GM12878 (cell line): ENCODE results near the gene CCDC57. TPM values are rescaled to one million over a fixed set of nuclear protein-coding genes. Genes with fewer than 3 reads are reported as not detected.

Experiments
- ATAC-seq: fragments of 200-7000 bp; cut with Tn5 transposase; 3 replicates; pipeline ENCODE4 v1.9.1; 2020; ENCODE audit warnings: mild to moderate bottlenecking, moderate library complexity
- BruUV-seq: library from RNA; stranded (reverse); fragments of 400-500 nt; replicated peaks from 2 replicates; lab custom pipeline; 2021; lab: Mats Ljungman, UMichigan
- CTCF ChIA-PET: fragments of 300-600 bp; sonication (Branson Sonifier 250); formaldehyde crosslinking; extraction: SDS; loops from one replicate; lab custom pipeline; 2021; ENCODE audit warnings: inconsistent platforms; lab: Yijun Ruan, JAX
- POLR2A ChIA-PET: fragments of 350-600 bp; formaldehyde crosslinking; extraction: SDS; loops from one replicate; lab custom pipeline; 2021; ENCODE audit warnings: inconsistent platforms; lab: Charles Lee
- RAD21 ChIA-PET: fragments of 300-600 bp; sonication (Branson Sonifier 250); formaldehyde crosslinking; loops from one replicate; lab custom pipeline; 2023; ENCODE audit warnings: antibody characterized with exemption; ENCODE audit not compliant: unreplicated experiment; lab: Charles Lee
- SMC1A ChIA-PET: fragments of 300-600 bp; sonication (Branson Sonifier 250); formaldehyde crosslinking; loops from one replicate; lab custom pipeline; 2023; ENCODE audit not compliant: unreplicated experiment, uncharacterized antibody; lab: Charles Lee
- DNase-seq: peaks from one replicate; pipeline ENCODE4 v3.0.0-alpha.2; 2011; ENCODE audit warnings: low read depth, low spot score
- FAIRE-seq: peaks from 3 replicates; lab custom pipeline; 2011; peaks lifted over from hg19 to GRCh38; lab: Jason Lieb, UNC
- H2AFZ ChIP-seq: 2 replicates; pipeline ENCODE4 v1.6.0; 2011; ENCODE audit warnings: low read depth, low read length, control low read depth; ENCODE audit not compliant: control insufficient read depth
- H3K27ac ChIP-seq: 2 replicates; pipeline ENCODE4 v1.5.1; 2011; ENCODE audit warnings: control low read depth; ENCODE audit not compliant: control insufficient read depth, insufficient read depth
- H3K27me3 ChIP-seq, 2 experiments: replicated peaks in 1 of 2; 2 replicates each; pipeline versions ENCODE4 v1.6.0 to v1.6.1; 2011; ENCODE audit warnings: low read length in 1 of 2; ENCODE audit not compliant: control insufficient read depth in 2 of 2, insufficient read depth in 2 of 2
- H3K36me3 ChIP-seq, 2 experiments: 2 replicates each; pipeline ENCODE4 v1.5.1; 2011; ENCODE audit warnings: low read length in 1 of 2; ENCODE audit not compliant: control insufficient read depth in 2 of 2, insufficient read depth in 2 of 2
- H3K4me1 ChIP-seq: 2 replicates; pipeline ENCODE4 v1.6.1; 2011; ENCODE audit warnings: mild to moderate bottlenecking, low read length, moderate library complexity, mixed read lengths; ENCODE audit not compliant: control insufficient read depth, insufficient read depth
- H3K4me2 ChIP-seq: 2 replicates; pipeline ENCODE4 v1.6.0; 2011; ENCODE audit warnings: control low read depth; ENCODE audit not compliant: control insufficient read depth, insufficient read depth
- H3K4me3 ChIP-seq: fragments of 200-600 bp; sonication (generic); 2 replicates; pipeline ENCODE4 v1.5.1; 2016
- H3K79me2 ChIP-seq: 2 replicates; pipeline ENCODE4 v1.6.0; 2011; ENCODE audit warnings: low read length; ENCODE audit not compliant: control insufficient read depth, insufficient read depth
- H3K9ac ChIP-seq: 2 replicates; pipeline ENCODE4 v1.8.0; 2011; ENCODE audit warnings: low read length, control low read depth, mixed read lengths; ENCODE audit not compliant: control insufficient read depth, insufficient read depth
- H3K9me3 ChIP-seq: replicated peaks from 3 replicates; pipeline ENCODE4 v1.5.1; 2011; ENCODE audit warnings: mild to moderate bottlenecking, low read length; ENCODE audit not compliant: control insufficient read depth, insufficient read depth
- H4K20me1 ChIP-seq: 2 replicates; pipeline ENCODE4 v1.6.0; 2011; ENCODE audit not compliant: control insufficient read depth, insufficient read depth
- BCL11A ChIP-seq: IDR thresholded peaks from 2 replicates; pipeline ENCODE4 v1.6.1; 2011; ENCODE audit warnings: low read depth, low read length
- EGR1 ChIP-seq, 2 experiments: IDR thresholded peaks; 1 replicate in 1 of 2; 2 replicates in 1 of 2; pipeline ENCODE4 v1.6.1; 2011 to 2012; ENCODE audit warnings: low read depth in 2 of 2, low read length in 2 of 2, borderline replicate concordance in 1 of 2, mild to moderate bottlenecking in 1 of 2, moderate library complexity in 1 of 2
- ELK1 ChIP-seq: IDR thresholded peaks from 2 replicates; pipeline ENCODE4 v1.6.1; 2012; ENCODE audit warnings: low read depth, low read length, improper control_type of control experiment
- KAT2A ChIP-seq: conservative IDR thresholded peaks from 2 replicates; pipeline ENCODE4 v1.6.1; 2011; ENCODE audit warnings: low read depth, low read length; ENCODE audit not compliant: control insufficient read depth
- KLF5 ChIP-seq: fragments of 450-650 bp; IDR thresholded peaks from 2 replicates; pipeline ENCODE4 v1.6.1; 2014; ENCODE audit warnings: mild to moderate bottlenecking; ENCODE audit not compliant: partially characterized antibody
- MXI1 ChIP-seq: fragments of 150-350 bp; IDR thresholded peaks from 2 replicates; pipeline ENCODE4 v1.6.1; 2011; ENCODE audit warnings: low read depth, mild to moderate bottlenecking, inconsistent platforms, low read length, improper control_type of control experiment
- NFYB ChIP-seq: IDR thresholded peaks from 2 replicates; pipeline ENCODE4 v1.6.1; 2011; ENCODE audit warnings: low read depth, mild to moderate bottlenecking, low read length, improper control_type of control experiment, moderate library complexity; ENCODE audit not compliant: insufficient read depth
- PAX5 ChIP-seq: IDR thresholded peaks from 2 replicates; pipeline ENCODE4 v1.6.1; 2011; ENCODE audit warnings: low read depth, low read length, borderline replicate concordance
- PAX8 ChIP-seq: fragments of 450-650 bp; IDR thresholded peaks from 2 replicates; pipeline ENCODE4 v1.6.1; 2017; ENCODE audit warnings: mild to moderate bottlenecking, moderate library complexity
- POLR2A ChIP-seq: IDR thresholded peaks from 2 replicates; pipeline ENCODE4 v1.6.1; 2011; ENCODE audit warnings: low read depth, mild to moderate bottlenecking, low read length
- RELA ChIP-seq: fragments of 450-650 bp; IDR thresholded peaks from 2 replicates; pipeline ENCODE4 v1.8.0; 2014; ENCODE audit warnings: borderline replicate concordance; ENCODE audit not compliant: partially characterized antibody
- RFX5 ChIP-seq: IDR thresholded peaks from 2 replicates; pipeline ENCODE4 v1.6.1; 2011; ENCODE audit warnings: low read depth, low read length, improper control_type of control experiment
- SREBF1 ChIP-seq: IDR thresholded peaks from 2 replicates; pipeline ENCODE4 v1.6.1; 2012; ENCODE audit warnings: mild to moderate bottlenecking, low read length
- SREBF2 ChIP-seq: IDR thresholded peaks from 2 replicates; pipeline ENCODE4 v1.6.1; 2012; ENCODE audit warnings: mild to moderate bottlenecking, low read length
- STAT3 ChIP-seq: IDR thresholded peaks from 2 replicates; pipeline ENCODE4 v1.6.1; 2011; ENCODE audit warnings: low read depth, low read length, improper control_type of control experiment
- TAF1 ChIP-seq: IDR thresholded peaks from 2 replicates; pipeline ENCODE4 v1.6.1; 2011; ENCODE audit warnings: mild to moderate bottlenecking, low read depth, low read length, borderline replicate concordance
- TCF7 ChIP-seq: IDR thresholded peaks from 2 replicates; pipeline ENCODE4 v1.6.1; 2014; ENCODE audit warnings: antibody characterized with exemption, borderline replicate concordance
- WRNIP1 ChIP-seq: IDR thresholded peaks from 2 replicates; pipeline ENCODE4 v1.6.1; 2011; ENCODE audit warnings: low read depth, low read length, improper control_type of control experiment, borderline replicate concordance
- ZNF622 ChIP-seq: fragments of 450-650 bp; IDR thresholded peaks from 2 replicates; pipeline ENCODE4 v1.6.1; 2017; ENCODE audit warnings: mild to moderate bottlenecking, inconsistent platforms
- WGBS: methylation state at CpG from one replicate; pipeline ENCODE4 v1.1.6; 2016; ENCODE audit warnings: low lambda C conversion rate; ENCODE audit not compliant: insufficient replicate concordance, insufficient coverage; ENCODE audit errors: missing lambda C conversion rate; 5-methylcytosine and 5-hydroxymethylcytosine counted together
- in situ Hi-C: fragments of 300-500 bp; cut with MboI; formaldehyde crosslinking; loops from 9 replicates; pipeline ENCODE4 v1.14.3; 2018; ENCODE audit warnings: mixed read lengths
- intact Hi-C: fragments of 100-400 bp; cut with micrococcal nuclease; formaldehyde crosslinking; loops from one replicate; pipeline ENCODE4 v1.14.2; 2022; ENCODE audit not compliant: unreplicated experiment
- polyA plus RNA-seq, 11 experiments: library from polyadenylated mRNA; depleted of rRNA in 4 of 11; unstranded in 6 of 11; stranded (reverse) in 5 of 11; fragments of >200 nt; fragmentation: Nextera tagmentation in 4 of 11; fragmentation: Illumina TruSeq in 1 of 11; extraction: Ambion mirVana in 4 of 11; extraction: Trizol in 1 of 11; gene quantifications; 1 replicate in 1 of 11; 2 replicates in 10 of 11; pipeline versions ENCODE4 v1.2.1 to v1.2.3, GENCODE V29; 2011 to 2016; ENCODE audit warnings: inconsistent platforms in 2 of 11, missing spikeins in 2 of 11, low read depth in 1 of 11
- total RNA-seq, 4 experiments: library from RNA; depleted of rRNA in 3 of 4; stranded (reverse); fragments of >200 nt in 3 of 4; fragmentation: Illumina TruSeq in 1 of 4; extraction: Trizol in 1 of 4; gene quantifications; 2 replicates each; pipeline versions ENCODE4 v1.2.1 to v1.2.3, GENCODE V29; 2013 to 2021
- TF ChIP-seq, protein P1 (sequence below): fragments of 450-650 bp; IDR thresholded peaks from 2 replicates; pipeline ENCODE4 v1.6.1; 2017; ENCODE audit warnings: borderline replicate concordance

Gene CCDC57
- total and polyA plus RNA-seq, 10 of the 15 experiments (the other 5 are each of a cell fraction or from before 2014, with no cell fraction given), result 5.4 to 123 (median 45.8) TPM

DNA sequence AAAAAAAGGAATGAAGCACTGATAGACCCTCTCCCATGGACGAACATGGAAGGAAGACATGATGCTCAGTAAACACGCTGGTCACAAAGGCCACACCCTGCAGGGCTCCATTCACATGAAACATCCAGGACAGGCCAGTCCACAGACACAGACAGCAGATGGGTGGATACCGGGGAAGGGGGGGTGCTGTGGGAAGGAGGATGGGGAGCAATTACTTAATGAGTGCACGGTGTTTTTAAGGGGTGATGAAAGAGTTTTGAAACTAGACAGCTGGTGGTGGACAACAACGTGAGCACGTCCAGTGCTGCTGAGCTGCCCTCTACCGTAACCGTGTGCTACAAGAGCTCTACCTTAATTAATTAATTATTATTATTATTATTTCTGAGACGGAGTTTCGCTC, 10.2 kb upstream of the CCDC57 start (continued):
- TF ChIP-seq ZNF622 (no peak), WRNIP1 (no peak), EGR1 (IDR thresholded peaks at IDR 0.05; ENCODE audit: borderline replicate concordance in 1 of 2, low read depth in 2 of 2, low read length in 2 of 2) (no peak)

GRCh38 chr17:82221341-82221902, 8.8 kb upstream of the CCDC57 start:
- WGBS, result 43% methylated on average over 10 of the region's 10 CpGs
- H3K36me3 ChIP-seq, result no peaks in the 10 kb centered on the region
- TF ChIP-seq TAF1, result no peak
- no peak for TF ChIP-seq RELA
- TF ChIP-seq SREBF2, result no peak
- no peak for TF ChIP-seq STAT3
- no peak for TF ChIP-seq RFX5
- no peak for TF ChIP-seq BCL11A
- TF ChIP-seq, protein P1, sequence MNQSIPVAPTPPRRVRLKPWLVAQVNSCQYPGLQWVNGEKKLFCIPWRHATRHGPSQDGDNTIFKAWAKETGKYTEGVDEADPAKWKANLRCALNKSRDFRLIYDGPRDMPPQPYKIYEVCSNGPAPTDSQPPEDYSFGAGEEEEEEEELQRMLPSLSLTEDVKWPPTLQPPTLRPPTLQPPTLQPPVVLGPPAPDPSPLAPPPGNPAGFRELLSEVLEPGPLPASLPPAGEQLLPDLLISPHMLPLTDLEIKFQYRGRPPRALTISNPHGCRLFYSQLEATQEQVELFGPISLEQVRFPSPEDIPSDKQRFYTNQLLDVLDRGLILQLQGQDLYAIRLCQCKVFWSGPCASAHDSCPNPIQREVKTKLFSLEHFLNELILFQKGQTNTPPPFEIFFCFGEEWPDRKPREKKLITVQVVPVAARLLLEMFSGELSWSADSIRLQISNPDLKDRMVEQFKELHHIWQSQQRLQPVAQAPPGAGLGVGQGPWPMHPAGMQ, result no peak
- TF ChIP-seq NFYB, result no peak
- no peak for TF ChIP-seq PAX5
- no peak for TF ChIP-seq TCF7
- TF ChIP-seq KAT2A, result no peak
- TF ChIP-seq KLF5, result no peak
- no peak for TF ChIP-seq ELK1
- no peak for TF ChIP-seq MXI1
- TF ChIP-seq PAX8, result no peak
- TF ChIP-seq POLR2A, result no peak
- no peak for TF ChIP-seq SREBF1
- no peak overlapping the region for H3K4me3 ChIP-seq
- ATAC-seq (no peak), DNase-seq (no peak), FAIRE-seq (no peak)
- SMC1A ChIA-PET, result no interaction called here
- no TSS peak for BruUV-seq
- no peak overlapping the region for H3K4me2 ChIP-seq
- no peak overlapping the region for H2AFZ ChIP-seq
- no peaks in the 10 kb centered on the region; the same call in 2 of the 3 replicates for H3K9me3 ChIP-seq
- no peaks in the 10 kb centered on the region; a peak in 1 of 4 replicates for H3K27me3 ChIP-seq
- no peak overlapping the region for H3K27ac ChIP-seq
- RAD21 ChIA-PET, result no interaction called here
- POLR2A ChIA-PET, result interaction anchor here (0.6 to 1.9 kb wide), 3 partner anchors 20 to 257 kb away, joined by 3 to 5 read pairs (median 3); no protein-coding TSS in a partner anchor
- H3K4me1 ChIP-seq, result peaks cover 11% of the 10 kb centered on the region
- in situ Hi-C loops, result no loop called here
- CTCF ChIA-PET, result interaction anchor here (2.0 kb wide), 1 partner anchor 15 kb away, joined by 7 read pairs; no protein-coding TSS in a partner anchor
- H4K20me1 ChIP-seq, result no peaks in the 10 kb centered on the region
- no peaks in the 10 kb centered on the region for H3K79me2 ChIP-seq
- no peak overlapping the region for H3K9ac ChIP-seq
- intact Hi-C loops, result no loop called here
